D721Med (cell line): ENCODE results near the gene SFR1.

Experiments
- DNase-seq: peaks from one replicate; pipeline ENCODE4 v3.0.0; 2011; ENCODE audit warnings: low spot score; ENCODE audit not compliant: insufficient read length
- FAIRE-seq: peaks from 2 replicates; lab custom pipeline; 2011; peaks lifted over from hg19 to GRCh38; lab: Jason Lieb, UNC
- TF ChIP-seq, protein P1 (sequence below): IDR thresholded peaks from 2 replicates; pipeline ENCODE4 v1.5.1; 2012; ENCODE audit warnings: mild to moderate bottlenecking, control low read depth; ENCODE audit not compliant: insufficient read depth; ENCODE audit errors: missing control alignments

Gene SFR1

DNA sequence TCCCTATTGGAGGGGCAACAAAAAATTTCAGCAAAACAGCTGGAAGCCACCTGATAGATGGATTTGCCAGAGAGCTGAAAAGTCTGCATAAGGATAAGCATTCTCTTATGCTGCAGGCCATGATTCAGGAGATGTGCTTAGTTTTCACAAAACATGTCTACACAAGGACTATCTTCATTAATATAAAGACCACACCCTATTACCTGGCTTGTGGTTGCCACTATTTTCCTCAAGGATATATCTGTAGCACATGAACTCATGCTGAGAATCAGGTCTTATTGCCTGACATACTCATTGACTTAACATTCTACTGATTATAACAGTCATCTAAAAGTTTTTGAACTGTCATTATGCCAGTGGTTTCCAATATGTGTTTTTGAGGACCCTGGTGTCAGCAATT lies 29.2 kb upstream of the SFR1 start:
- no peak for DNase-seq
- FAIRE-seq = no peak
- TF ChIP-seq, protein P1, sequence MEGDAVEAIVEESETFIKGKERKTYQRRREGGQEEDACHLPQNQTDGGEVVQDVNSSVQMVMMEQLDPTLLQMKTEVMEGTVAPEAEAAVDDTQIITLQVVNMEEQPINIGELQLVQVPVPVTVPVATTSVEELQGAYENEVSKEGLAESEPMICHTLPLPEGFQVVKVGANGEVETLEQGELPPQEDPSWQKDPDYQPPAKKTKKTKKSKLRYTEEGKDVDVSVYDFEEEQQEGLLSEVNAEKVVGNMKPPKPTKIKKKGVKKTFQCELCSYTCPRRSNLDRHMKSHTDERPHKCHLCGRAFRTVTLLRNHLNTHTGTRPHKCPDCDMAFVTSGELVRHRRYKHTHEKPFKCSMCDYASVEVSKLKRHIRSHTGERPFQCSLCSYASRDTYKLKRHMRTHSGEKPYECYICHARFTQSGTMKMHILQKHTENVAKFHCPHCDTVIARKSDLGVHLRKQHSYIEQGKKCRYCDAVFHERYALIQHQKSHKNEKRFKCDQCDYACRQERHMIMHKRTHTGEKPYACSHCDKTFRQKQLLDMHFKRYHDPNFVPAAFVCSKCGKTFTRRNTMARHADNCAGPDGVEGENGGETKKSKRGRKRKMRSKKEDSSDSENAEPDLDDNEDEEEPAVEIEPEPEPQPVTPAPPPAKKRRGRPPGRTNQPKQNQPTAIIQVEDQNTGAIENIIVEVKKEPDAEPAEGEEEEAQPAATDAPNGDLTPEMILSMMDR = no peak

DNA sequence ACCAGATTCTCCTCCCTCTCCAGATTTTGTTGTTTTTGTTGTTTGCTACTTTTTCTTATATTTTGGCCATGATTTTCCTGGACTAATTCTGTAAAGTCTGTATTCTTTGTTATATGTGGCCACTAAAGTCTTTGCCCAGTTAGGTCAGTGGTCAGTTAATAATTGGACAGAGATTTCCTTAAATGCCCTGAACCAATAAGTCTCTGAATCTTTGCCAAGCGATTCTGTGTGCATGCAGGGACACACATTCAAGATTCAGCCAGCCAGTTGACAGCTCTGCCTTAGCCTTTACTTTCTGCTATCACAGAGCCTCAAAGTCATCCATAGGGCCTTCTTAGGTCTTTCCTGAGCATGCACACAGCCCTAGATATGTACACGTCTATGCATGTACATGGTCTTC lies 25.3 kb upstream of the SFR1 start:
- no peak for FAIRE-seq
- no peak for DNase-seq
- TF ChIP-seq, protein P1 = no peak

DNA sequence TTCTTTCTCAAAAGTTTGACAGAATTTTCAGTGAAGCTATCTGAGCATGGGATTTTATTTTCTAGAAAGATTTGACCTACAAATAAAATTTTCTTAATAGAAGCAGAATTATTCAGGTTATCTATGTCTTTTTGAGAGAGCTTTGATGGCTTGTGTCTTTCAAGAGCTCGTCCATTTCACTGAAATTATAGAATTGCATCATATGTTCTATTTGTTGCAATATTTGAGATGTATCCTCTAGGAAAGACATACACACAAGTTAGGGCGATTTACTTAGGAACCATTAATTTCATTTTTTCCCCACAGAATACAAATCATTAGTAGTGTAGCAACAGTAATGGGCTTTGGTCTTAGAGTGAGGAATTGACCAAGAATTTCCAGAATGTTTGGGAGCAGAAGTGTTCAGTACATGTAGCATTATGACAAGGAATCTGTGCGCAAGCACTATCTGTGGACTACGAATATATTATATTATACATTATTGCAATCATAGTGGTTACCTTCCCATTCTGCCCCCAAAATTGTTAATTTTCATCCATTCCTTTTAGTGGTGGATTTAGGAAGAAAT lies 23.5 kb upstream of the SFR1 start:
- TF ChIP-seq, protein P1 = no peak
- DNase-seq (no peak), FAIRE-seq (no peak)

DNA sequence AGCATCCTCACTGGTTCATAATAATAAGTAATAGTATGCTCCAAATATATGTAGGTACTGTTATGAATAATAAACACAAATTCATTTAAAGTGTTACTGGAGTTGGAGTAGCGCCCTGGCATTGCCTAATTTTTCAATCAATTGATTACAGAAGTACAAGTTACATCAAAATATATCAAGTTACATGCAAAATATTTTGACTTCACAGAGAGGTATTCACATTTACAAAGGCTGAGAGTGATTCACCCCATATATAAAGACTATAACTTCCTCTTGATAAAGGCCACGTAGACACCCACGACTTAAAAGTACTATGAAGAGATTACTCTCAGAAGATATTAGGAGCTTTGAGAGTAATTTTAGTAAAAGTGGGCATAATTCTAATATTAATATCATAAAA lies 22.7 kb upstream of the SFR1 start:
- DNase-seq (no peak), FAIRE-seq (no peak)
- TF ChIP-seq, protein P1 = no peak

DNA sequence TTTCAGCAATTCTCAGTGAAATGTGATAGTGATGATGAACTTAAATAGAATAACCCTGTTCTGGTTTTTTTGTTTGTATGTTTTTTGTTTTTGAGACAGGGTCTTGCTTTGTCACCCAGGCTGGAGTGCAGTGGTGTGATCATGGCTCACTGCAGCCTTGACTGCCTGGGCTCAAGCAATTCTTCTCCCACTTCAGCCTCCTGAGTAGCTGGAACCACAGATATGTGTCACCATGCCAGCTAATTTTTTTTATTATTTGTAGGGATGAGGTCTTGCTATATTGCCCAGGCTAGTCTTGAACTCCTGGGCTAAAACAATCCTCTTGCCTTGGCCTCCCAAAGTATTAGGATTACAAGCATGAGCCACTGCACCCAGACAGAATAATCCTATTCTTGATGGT lies 22.0 kb upstream of the SFR1 start:
- no peak for DNase-seq

DNA sequence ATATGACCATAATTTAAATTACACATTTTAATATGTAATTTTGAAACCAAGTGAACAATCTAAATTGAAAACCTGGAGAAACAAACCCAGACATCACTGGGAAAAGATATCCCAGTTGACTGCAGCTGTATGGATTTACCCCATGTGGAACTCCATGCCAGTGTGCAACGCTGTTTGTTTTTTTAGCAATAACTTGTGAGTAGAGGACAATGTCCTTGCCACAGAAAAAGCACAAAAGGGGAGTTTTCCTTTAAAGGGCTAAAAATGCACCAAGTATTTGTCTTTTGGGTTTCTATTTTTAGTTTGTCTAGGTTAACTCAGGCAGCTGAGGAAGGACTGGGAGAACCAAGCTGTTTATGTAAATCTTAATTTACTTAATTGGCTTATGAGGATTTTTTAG lies 21.2 kb upstream of the SFR1 start:
- DNase-seq (no peak), FAIRE-seq (no peak)
- TF ChIP-seq, protein P1 = no peak

More for the DNA sequence above, 22.0 kb upstream of the SFR1 start:
- TF ChIP-seq, protein P1 = no peak
- no peak for FAIRE-seq

DNA sequence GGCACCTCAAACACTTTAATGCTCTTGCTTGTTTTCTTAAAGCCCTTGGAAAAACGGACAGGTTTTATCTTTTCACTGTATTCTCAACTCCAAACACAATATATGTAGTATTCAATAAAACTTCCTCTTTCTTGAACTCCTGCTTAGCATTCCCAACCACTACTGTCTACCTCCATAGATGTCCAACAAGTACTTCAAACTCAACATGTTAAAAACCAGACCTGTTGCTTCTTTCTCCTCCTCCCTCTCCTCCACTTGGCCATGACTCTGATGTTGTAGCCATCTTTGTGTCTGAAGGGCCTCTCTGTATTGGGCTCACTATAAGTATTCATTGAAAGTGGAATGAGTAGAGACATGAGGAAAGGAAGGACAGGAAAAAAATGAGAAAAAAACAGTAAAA lies 20.1 kb upstream of the SFR1 start:
- FAIRE-seq (no peak), DNase-seq (no peak)
- TF ChIP-seq, protein P1 = no peak
